EL (cell line): ENCODE data around the gene SH3GL3.

Experiments
- DNase-seq: peaks from one replicate; pipeline ENCODE4 v3.0.0-alpha.2; 2016

SH3GL3 gene

DNA sequence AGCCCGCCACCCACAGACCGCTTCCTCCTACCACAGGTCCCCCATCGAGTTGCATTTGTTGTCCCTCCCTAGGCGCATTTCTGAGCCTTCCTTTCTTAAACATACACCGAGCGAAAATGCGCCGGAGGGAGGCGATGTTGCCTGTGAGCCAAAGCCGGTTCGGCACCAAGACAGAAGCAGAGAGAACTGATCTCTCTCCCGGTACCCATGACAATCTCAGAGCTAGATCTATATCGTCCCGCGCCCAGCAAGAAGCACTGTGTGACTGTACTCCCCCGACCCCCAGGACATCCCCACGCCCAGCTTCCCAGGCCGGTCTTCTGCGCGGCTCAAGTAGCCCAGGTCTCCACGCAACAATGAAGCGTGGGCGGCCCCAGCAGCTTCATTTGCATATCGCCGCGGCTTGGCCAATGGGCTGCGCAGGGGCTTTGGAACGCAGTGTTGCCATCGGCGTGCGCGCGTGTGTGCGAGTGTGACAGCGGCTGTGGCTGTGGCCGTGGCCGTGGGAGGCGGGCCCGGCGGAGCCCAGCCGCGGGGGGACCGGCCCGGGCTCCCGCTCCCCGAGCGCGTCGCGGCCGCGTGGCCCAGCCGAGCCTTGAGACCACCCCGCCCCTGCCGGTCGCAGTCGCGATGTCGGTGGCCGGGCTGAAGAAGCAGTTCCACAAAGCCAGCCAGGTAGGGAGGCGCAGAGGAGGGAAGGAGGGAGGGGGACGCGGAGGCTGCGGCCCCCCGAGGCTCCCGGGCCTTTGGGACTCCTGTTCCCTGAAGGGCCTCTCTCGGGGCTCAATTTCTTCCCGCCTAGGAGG lies at the start of gene SH3GL3:
Gene SH3GL3, plus strand, starts transcription at position 438 of the 806 bp plus-strand sequence. Its CDS starts 193 bp downstream, at position 631.
- DNase-seq = peak; percentile 71

- DNase-seq = peak; percentile 52
Measured at GRCh38 chr15:83398626-83399025, 48.5 kb upstream of the SH3GL3 start.

DNA sequence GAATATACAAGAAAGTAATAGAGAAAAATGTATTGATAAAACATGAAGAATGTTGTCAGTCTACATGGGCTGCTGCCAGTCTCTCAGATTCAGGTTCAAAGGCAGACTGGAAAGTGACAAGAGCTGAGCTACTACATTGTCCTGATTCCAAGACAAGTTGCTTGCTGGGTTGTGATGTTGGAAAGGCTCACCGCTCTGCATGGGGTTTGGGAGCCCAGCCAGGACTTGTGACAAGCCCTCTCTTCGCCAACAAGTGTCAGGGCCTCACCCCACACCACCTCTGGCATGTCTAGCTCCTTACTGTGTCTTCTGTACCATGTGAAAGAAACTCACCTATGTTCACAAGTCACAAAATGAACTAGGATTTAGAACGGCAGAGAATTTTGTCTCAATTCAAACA lies 43.0 kb upstream of the SH3GL3 start:
- no peak for DNase-seq

DNA sequence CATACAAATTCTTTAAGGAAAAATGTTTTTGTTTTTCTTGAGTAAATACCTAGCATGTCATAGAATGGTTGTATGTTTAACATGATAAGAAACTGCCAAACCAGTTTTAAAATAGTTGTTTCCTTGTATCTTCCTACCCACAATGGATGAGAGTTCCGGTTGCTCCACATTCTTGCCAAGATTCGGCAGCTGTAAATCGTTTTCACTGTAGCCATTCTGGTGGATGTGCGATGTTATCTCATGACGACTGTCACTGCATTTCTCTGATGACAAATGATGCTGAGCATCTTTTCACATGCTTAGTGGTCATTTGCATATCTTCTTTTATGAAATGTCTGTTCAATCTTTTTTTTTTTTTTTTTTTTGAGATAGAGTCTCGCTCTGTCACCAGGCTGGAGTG lies 36.6 kb upstream of the SH3GL3 start:
- DNase-seq = no peak

DNA sequence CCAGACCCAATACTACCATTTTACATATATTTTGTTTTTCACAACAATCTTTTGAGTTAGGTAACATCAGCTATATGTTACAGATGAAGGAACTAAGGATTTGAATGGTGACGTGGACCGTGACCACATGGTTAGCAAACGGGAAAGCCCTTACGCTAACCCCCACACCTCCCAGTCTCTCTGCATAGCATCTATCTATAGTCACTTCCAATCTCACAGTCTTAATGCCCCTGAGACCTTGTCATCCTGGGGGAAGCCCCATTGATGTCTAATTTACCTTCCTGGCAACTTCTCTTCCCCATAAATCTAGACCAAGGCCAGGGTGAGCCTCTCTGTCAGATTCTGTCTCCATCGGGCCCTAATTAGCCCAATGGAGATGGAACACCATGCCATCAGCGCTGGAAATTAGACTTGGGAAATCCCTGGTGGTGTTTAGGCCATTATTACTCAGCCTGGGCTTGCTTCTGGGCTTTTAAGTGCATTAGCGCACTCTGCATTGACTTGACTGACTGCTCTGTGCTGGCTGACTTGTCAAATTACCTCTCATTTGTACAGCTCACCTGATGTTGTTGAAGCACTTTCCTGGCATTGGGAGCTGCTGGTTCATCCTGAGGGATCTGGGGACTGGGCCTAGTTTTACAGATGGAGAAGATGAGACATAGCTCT lies 34.0 kb upstream of the SH3GL3 start:
- DNase-seq = no peak

DNA sequence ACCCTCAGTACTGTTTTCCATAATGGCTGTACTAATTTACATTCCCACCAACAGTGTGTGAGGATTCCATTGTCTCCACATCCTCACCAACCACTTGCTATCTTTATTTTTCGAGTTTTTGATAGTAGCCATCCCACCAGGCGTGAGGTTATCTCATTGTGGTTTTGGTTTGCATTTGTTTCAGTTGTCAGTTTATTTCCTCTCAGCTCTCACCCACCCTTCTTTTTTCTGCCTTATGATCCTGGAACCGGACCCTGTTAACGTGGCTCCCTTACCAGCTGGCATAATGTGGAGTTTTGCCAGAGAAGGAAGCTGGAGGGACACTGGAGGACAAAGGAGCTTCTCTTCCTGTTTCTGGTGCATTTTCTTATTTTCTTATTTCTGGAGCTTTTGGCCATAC lies 25.1 kb upstream of the SH3GL3 start:
- no peak for DNase-seq

- DNase-seq = no peak
Measured at GRCh38 chr15:83422541-83422940, 24.6 kb upstream of the SH3GL3 start.

GRCh38 chr15:83424101-83424500 lies 23.0 kb upstream of the SH3GL3 start:
- DNase-seq = no peak

- no peak for DNase-seq
Measured at GRCh38 chr15:83430441-83430840, 16.7 kb upstream of the SH3GL3 start.

DNA sequence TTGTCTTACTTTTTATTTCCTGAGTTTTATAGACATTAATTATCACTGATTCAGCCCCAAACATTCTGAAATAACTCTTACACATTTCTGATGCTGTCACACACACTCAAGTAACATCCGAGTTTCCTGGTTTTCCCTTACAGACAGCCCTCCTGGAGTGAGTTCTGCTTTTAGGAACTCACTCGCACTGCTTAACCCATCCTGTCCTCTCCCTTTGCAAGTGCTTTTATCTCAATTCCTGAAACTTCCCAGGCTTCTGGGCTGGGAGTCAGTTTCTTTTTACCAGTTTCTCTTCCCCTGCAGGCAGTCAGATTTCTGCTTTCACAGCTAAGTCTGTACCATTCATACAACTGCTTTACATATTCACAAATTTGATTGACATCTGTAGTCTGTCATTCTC lies 15.6 kb upstream of the SH3GL3 start:
- DNase-seq = no peak

- DNase-seq = no peak
Measured at GRCh38 chr15:83435202-83435601, 11.9 kb upstream of the SH3GL3 start.

- no peak for DNase-seq
Measured at GRCh38 chr15:83435782-83436181, 11.4 kb upstream of the SH3GL3 start.

DNA sequence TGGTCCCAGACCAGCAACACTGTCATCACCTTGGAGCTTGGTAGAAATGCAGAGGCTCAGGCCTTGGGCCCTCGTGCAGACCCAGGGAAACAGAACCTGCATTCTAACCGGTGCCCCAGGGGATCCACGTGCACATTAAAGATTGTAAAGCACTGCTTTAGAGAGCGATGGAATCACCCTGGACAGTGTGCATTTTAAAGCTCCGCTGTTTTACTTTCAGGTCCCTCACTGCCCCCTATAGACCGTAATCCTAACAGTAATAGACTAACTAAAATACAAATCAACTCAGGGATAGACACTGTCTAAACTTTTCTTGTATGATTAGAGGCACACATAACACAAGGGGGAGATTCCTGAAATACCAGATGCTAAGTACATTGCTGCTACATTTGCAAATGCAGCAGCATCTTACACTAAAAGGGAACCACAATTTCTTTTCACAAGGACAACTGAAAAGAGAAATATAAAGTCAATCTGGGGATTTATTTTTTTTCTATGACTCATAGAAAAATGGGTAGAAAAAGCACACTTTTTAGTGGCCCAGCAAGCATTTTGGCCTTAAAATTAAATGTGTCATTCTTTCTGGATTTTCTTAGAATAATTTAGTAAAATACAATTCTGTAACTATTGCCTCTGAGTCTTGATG lies 10.5 kb upstream of the SH3GL3 start:
- peak; percentile 48 for DNase-seq

- DNase-seq = no peak
Measured at GRCh38 chr15:83443076-83443847, 3.9 kb upstream of the SH3GL3 start.

- DNase-seq = no peak
Measured at GRCh38 chr15:83444936-83445335, 2.2 kb upstream of the SH3GL3 start.

DNA sequence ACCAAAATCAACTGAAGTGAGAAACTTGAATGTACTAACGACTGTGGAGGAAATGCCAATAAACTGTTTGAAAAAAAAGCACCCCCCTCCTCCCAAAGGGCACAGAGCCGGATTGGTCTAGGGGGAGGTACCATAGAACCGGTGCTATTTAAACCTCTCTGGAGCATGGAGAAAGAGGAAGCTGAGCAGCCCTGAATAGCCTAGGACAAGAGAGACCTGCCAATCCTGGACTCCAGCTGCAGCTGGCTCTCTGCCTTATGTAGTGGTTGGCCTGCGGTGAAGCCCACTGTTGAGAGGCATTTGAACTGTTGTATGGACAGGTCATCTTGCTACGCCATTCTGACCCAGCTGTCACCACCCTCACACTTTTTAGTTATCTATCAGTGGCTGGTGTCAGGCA lies 1.5 kb upstream of the SH3GL3 start:
- DNase-seq = no peak

- no peak for DNase-seq
Measured at GRCh38 chr15:83446417-83446816, 724 bp upstream of the SH3GL3 start.

DNA sequence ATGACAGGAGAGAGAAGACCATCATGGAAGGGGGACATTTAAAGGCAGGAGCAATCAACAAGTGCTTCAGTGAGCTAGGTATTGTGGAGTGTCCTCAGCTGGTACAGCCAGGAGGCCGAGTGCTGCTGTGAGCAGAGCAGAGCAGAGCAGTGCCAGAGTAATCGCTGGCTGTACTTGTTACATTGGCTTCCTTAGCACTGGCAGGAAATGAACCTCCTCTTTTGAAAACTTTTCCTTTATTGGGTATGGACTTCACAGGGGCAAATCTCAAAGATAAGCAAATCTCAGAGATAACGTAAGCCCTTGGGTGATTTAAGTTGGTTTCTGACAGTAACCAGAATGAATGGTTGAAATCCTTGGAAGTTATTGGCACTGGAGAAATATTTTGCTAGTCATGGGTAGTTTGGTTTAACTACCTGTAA lies 2.1 kb downstream of the SH3GL3 start:
- DNase-seq = no peak

- no peak for DNase-seq
Measured at GRCh38 chr15:83449937-83450506, 2.9 kb downstream of the SH3GL3 start.

DNA sequence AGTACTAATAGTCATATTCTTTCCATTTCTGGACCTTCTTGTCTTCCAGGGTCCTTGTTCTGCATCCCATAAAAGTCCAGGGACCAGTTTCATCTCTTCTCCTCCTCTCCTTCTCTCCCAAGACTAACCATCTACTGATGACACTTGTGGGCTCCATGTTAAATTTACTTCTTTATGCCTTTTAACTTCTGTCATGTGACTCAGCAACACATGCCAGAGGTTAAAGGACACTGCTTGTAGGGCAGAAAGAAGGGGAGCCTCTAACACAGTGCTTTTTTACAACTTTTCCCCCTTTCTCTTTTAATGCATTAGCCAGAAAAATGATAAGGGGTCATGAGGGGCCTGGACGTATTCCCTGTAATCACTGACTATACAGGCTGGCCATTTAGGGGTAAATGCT lies 10.0 kb downstream of the SH3GL3 start:
- DNase-seq = no peak

DNA sequence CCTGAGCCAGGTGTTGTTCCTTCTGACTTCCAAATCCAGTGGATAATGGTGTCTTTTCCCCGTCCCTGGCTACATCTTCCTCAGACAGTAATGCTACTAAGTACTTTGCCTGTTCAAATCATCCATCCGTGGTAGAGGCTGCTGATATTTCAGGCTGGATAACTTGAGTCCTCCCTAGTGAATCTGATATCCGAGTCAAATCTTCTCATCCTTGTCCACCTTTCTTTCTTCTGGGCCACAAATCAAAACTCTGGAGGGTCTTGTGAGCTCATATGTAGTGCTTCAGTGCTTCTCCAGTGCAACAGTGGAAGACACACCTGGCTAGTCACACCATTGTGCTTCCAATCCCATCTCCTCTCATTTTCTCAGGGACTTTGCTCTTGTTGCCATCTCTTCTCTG lies 11.2 kb downstream of the SH3GL3 start:
- DNase-seq = no peak

DNA sequence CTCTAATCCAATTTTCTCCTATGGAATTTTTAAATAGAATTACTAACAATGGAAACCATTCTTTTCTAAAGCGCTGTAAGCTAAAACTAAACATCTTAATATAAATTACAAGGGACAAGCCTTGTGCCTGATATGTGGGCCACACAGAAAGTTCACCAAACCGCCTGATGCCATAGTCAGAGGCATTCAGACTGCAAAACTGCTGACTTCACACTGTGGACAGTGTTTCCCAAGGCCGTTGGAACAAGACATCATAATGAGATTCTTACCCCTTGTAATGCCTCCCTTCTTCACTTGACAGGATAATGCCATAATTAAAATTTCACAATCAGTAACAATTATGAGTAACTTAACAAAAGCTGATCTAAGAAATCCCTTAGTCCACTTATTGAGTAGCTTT lies 14.9 kb downstream of the SH3GL3 start:
- no peak for DNase-seq

- DNase-seq = no peak
Measured at GRCh38 chr15:83462953-83463433, 15.9 kb downstream of the SH3GL3 start.
